Regular cardiac myocyte (primary cell): Measurements from ENCODE around the gene DHH. TPM values are rescaled to one million over a fixed set of nuclear protein-coding genes. Genes with fewer than 3 reads are reported as not detected.

Source experiments
- total RNA-seq: library from RNA; depleted of rRNA; stranded (reverse); fragments of >200 nt; gene quantifications from 2 replicates; pipeline ENCODE4 v1.2.3, GENCODE V29; 2014

Gene DHH
- 0.19 TPM in 1 of 2 replicates, not detected in the other for total RNA-seq

DNA sequence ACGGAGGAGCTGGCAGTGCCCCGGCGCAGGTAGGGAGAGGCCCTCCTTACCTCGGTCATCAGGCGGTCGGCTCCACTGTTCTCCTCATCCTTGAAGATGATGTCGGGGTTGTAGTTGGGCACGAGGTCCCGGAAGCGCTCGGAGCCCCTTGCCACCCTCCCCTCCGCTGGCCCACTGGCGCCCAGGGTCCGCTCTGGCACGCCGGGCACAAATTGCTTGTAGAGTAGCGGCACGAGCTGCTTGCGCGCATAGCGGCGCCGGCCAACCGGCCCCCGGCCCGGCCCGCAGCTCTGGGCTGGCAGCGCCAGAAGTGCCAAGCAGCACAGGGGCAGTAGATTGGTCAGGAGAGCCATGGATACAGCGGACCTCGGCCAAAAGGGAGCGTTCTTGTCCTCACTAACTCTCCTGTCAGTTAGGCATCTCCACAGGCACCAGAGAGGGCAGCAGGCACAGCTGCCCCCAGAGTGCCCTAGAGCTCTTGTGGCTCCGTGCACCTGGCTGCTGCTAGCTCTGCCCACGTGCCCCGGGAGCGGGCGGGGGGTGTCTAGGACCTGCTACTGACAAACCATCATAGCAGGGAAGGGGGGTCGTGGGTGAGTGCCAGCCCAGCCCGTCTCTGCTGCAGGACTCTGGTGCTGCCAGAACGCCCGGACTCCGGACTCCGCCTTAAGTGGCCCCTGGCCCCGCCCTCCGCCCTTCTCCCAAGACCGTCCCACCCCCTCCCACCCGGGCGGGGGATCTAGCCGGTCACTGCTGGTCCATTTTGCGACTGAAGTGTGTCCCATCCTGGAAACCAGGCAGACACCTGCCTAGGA is at the start of gene DHH:
Gene DHH, minus strand, starts transcription at position 642 of the 815 bp plus-strand sequence. Its CDS starts 289 bp downstream, at position 353.

DNA sequence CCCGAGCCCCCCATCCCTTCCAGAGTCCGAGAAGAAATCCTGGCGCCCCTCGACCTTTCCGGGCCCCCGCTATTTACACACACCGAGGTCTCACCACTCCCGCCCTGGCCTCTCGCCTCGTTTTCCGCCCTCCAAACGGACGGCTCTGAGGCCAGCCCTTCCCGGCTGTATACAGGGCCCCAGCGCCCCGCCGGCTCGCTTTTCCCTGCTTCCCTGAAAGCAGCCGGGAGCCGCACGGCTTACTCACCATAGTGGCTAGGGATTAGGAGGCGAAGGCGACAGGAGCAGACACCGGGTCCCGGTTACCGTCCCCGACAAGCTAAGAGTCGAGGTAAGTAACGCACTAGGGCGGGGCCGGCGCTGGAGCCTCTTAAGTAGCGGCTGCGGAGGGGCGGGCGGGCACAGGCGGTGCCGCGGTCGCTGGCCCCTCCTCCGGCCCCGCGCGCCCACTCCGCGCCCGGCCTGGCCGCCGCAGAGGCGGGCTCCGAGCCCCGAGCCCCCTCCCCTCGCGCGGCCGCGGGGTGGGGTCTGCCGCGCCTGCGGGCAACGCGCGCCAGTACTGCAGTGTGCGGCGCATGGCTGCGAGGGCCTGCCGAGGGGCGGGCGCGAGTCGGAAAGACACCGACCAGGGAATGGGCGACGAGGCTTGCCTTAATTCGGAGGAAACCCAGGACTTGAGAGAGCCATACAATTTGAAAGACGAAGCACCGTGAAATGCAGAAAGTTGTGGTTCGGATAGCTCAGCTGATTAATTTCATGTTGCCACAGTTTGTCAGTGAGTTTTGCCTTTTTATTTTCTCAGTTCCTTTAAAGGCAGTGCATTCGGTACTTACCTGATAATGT is 36.7 kb upstream of the DHH start, which contains the start of gene TUBA1B:
Gene TUBA1B, minus strand, starts transcription at position 345 of the 843 bp plus-strand sequence. Its CDS starts 95 bp downstream, at position 250.

DNA sequence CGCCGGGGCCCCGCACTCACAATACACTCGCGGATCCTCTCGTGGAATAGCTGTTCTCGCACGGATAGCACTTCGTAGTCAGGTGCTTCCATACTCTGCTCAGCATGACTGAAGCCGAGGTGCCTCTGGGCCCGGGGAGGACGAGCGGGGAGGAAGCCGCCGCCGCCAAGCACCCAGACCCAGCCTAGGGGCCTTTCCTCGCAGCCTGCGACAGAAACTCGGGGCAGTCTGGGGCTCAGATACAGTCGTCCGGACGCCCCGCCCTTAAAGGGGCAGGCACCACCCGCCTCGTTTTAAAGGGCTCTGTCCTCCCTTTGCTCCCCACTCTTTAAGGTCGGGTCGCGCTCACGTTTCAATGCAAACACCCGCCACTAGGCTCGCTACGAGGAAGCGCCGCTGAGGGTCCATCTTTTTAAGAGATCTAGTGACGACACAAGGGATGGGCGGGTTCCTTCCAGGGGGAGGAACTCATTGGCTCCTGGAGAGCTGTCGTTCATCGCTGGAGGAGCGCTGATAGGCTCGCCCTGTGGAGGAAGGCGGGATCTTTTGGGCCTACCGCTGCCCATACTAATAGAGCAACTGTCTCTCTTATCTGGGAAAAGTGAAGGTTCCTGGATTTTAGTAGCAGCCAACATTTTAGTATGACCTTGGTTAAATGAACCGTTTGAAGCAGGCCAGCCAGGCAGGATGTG is 16.0 kb upstream of the DHH start, which contains the start of gene LMBR1L:
Gene LMBR1L, minus strand, starts transcription at position 384 of the 692 bp plus-strand sequence. Its CDS starts 292 bp downstream, at position 92.

DNA sequence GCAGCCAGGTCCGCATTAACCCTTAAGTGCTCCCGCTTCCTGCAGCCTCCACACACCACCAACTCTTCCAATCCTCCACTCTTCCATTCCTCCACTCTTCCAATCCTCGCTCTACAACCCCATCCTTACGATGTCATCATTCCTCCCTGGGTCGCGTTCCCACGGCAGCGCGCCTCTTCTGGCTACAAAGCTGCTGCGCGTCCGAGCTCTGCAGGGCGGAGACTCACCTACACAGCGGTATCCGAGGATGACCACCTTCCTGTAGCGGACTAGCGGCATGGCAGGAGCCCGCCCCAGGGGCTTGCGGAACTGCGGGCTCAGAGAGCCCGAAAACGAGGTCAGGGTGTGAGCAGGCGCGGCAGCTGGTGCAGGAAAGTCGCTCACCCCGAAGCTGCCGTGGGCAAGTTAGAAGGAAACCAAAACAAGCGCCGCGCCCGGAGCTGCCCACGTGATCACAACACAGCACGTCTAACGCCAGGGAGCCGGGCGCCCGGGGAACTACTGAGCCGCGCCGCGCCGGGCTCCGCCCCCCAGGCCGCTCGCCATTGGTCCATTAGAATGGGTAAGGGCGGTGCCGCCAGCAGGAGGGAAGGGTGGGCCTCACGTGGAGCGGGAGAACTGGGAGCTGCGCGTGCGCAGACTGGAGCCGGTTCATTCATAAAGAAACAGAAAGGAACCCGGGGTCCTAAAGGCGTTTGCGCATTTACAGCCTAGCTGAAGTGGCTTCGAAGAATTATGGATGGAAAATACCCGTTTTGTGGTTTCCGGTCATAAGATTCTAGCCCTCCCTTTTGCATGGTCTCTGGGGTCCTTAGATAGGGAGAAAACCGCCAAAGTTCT is 24.9 kb downstream of the DHH start, which contains the start of gene RHEBL1:
Gene RHEBL1, minus strand, starts transcription at position 473 of the 840 bp plus-strand sequence. Its CDS starts 194 bp downstream, at position 279.

DNA sequence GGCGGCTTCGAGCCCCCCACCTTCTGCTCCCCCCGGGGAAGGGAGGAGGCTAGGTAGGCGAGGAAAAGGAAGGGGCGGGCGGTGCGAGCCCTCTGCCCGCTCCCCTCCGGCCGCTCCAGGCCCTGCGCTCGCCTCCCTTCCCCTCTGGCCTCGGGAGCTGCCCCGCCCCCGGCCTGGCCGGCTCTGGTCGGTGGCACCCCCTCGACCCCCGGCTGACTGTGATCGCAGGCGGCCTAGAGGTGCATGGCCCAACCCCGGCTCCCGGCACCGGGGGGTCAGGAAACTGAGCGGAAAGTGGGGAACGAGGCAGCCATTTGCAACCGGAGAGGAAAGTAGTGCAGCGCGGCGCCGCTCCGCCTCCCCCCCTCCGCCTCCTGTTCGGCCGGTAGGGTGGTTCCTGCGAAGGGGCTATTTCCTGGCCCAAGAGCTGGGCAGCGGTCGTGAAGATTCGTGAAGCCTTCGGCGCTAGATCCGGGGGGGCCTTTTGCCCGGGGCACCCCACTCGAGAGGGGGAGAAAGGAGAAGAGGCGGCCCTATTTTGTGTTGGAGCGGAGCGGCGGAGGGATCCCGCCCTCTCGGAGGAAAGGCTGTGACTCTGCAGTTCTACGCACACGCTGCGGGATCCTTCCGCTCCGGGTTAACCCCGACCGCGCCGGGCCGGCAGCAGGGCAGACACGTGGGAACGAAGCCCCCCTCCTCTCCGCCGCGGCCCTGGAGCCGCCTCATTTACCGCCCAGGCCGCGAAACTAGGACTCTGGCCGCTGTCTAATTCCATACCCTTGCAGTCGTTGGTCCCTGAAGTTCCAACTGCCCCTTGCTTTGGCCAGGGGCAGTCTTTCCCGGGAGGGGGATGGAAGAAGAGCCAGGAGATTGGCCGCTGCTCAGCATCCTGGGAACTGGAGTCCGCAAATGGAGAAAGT is 34.1 kb downstream of the DHH start, which contains the start of gene KMT2D:
Gene KMT2D, minus strand, starts transcription at position 558 of the 920 bp plus-strand sequence. CDS start 5,470 bp downstream, outside the sequence.

Other genes with a start within 250 kb of the DHH start
- 76.7 and 104 TPM in 2 replicates for gene DDX23, start 242.6 kb downstream of the DHH start, total RNA-seq
- gene RND1, start 228.9 kb downstream of the DHH start, total RNA-seq, result 0.19 and 0.28 TPM in 2 replicates
- 26.8 and 38.9 TPM in 2 replicates for gene FKBP11, start 169.3 kb downstream of the DHH start, total RNA-seq
- gene ARF3, start 137.3 kb downstream of the DHH start, total RNA-seq, result 28.2 and 48.5 TPM in 2 replicates
- gene WNT10B, start 123.1 kb downstream of the DHH start, total RNA-seq, result under 0.01 TPM in 2 replicates
- gene WNT1, start 116.5 kb downstream of the DHH start, total RNA-seq, result not detected in 2 replicates
- gene DDN, start 95.4 kb downstream of the DHH start, total RNA-seq, result 0.28 and 0.38 TPM in 2 replicates
- 63.5 and 69.3 TPM in 2 replicates for gene PRKAG1, start 76.0 kb downstream of the DHH start, total RNA-seq
- gene KMT2D, start 34.0 kb downstream of the DHH start, total RNA-seq, result 19.7 and 25.9 TPM in 2 replicates
- gene RHEBL1, start 24.8 kb downstream of the DHH start, total RNA-seq, result 0.56 and 1.2 TPM in 2 replicates
- 60.6 and 66.2 TPM in 2 replicates for gene LMBR1L, start 16.0 kb upstream of the DHH start, total RNA-seq
- 957 and 3,447 TPM in 2 replicates for gene TUBA1B, start 36.6 kb upstream of the DHH start, total RNA-seq
- gene TUBA1A, start 94.3 kb upstream of the DHH start, total RNA-seq, result 439 and 1,042 TPM in 2 replicates
- gene TUBA1C, start 170.3 kb upstream of the DHH start, total RNA-seq, result 261 and 1,440 TPM in 2 replicates
- under 0.01 and 0.85 TPM in 2 replicates for gene PRPH, start 200.3 kb upstream of the DHH start, total RNA-seq
- gene TROAP, start 228.5 kb upstream of the DHH start, total RNA-seq, result 1.1 and 9.4 TPM in 2 replicates
- 0.28 and 0.38 TPM in 2 replicates for gene C1QL4, start 242.4 kb upstream of the DHH start, total RNA-seq